AG10803 (cell line): ENCODE results near the gene PDK4.

ENCODE experiments used
- DNase-seq: peaks from one replicate; pipeline ENCODE4 v3.0.0; 2010; ENCODE audit warnings: low read depth
- H3K4me3 ChIP-seq: 2 replicates; pipeline ENCODE4 v1.5.1; 2011; ENCODE audit warnings: mild to moderate bottlenecking, low read length, control low read depth
- TF ChIP-seq, protein P1 (sequence below): conservative IDR thresholded peaks from 2 replicates; pipeline ENCODE4 v1.5.1; 2011; ENCODE audit warnings: mild to moderate bottlenecking, low read length, control low read depth, inconsistent platforms

PDK4 gene

DNA sequence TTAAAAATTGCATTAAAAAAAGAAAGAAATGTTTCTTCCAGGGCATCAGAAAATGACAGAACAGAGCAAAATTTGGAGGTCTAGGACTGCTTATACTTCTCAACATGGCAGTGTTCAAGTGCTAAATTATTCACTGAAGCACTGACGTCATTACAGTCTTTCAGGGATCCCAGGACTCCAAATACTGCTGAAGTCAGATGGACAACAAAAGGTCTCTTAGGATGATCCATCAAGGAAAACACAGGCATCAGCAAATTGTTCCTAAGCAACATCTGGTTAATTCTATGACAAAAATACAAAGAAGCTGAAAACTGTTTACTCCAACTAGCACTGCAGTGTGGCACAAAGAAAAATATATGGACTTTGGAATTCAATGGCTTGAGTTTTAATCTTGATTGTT, 52.1 kb downstream of the PDK4 start:
- DNase-seq: no peak
- no peak overlapping the region for H3K4me3 ChIP-seq
- TF ChIP-seq, protein P1, sequence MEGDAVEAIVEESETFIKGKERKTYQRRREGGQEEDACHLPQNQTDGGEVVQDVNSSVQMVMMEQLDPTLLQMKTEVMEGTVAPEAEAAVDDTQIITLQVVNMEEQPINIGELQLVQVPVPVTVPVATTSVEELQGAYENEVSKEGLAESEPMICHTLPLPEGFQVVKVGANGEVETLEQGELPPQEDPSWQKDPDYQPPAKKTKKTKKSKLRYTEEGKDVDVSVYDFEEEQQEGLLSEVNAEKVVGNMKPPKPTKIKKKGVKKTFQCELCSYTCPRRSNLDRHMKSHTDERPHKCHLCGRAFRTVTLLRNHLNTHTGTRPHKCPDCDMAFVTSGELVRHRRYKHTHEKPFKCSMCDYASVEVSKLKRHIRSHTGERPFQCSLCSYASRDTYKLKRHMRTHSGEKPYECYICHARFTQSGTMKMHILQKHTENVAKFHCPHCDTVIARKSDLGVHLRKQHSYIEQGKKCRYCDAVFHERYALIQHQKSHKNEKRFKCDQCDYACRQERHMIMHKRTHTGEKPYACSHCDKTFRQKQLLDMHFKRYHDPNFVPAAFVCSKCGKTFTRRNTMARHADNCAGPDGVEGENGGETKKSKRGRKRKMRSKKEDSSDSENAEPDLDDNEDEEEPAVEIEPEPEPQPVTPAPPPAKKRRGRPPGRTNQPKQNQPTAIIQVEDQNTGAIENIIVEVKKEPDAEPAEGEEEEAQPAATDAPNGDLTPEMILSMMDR: no peak

DNA sequence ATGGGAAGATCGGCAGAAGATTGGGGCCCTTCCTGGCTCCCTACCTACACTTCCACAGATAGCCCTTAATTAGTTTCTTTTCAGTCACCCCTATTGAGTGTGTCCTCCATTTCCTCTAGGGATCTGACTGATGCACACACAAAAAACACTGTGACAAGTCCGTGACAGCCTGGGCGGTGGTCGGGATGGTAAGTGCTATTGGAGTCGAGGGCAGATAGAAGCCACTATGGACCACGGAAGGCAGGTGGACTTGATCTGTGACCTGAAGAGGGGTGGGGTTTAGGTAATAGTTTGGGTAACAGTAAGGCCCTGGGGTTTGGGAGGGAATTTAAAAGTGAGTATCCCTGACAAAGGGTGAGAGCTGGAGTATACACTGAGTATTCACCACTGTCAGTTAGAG, 53.0 kb downstream of the PDK4 start:
- TF ChIP-seq, protein P1: no peak
- no peak for DNase-seq
- no peak overlapping the region for H3K4me3 ChIP-seq

DNA sequence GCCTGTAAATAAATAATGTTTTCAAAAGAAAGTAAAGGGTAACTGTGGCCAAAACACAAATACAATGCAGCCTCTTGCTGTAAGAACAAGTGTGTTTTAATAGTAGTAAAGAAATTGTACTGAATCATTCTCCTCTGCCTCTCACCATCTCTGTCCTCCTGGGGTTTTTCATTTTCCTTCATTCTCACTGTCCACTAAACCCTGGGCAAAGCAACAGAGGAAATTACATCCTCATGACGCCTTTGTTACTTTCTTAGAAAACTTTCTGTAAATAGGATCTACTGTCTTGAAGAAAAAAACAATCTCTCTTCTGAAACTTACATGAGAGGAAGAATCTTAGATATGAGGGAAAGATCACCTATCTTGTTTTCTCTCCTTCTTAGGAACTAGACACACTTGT, 56.0 kb downstream of the PDK4 start:
- TF ChIP-seq, protein P1: no peak
- no peak for DNase-seq
- H3K4me3 ChIP-seq: no peak overlapping the region

DNA sequence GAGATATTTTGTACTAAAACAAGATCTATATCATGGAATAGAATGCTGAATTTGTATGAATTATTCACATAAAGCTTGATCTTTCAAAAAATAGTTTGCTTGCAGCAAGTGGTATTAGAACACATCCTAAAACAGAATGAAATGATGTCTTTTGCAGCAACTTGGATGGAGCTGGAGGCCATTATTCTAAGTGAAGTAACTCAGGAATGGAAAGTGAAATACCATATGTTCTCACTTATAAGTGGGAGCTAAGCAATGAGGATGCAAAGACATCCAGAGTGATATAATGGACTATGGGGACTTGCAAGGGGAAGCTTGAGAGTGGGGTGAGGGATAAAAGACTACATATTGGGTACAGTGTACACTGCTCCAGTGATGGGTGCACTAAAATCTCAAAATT, 56.9 kb downstream of the PDK4 start:
- H3K4me3 ChIP-seq: no peak overlapping the region
- DNase-seq: no peak
- TF ChIP-seq, protein P1: no peak

DNA sequence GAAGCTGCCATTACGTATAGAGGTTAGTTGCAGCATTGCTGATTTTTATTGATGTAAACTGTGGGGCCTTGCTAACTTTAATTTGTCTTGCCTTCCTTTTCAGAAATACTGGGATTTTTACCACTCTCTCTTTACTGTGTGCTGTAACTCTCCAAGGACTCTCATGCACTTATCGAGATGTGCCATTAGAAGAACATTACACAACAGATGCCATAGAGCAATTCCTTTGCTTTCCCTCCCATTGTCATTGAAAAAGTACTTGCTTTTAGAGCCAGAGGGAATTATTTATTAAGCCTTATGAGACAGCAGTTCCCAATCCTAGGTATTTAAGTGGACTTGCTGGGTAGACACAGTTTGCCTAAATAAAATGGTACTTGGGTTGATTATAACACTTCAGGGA, 58.8 kb downstream of the PDK4 start:
- DNase-seq: no peak
- H3K4me3 ChIP-seq: no peak overlapping the region
- TF ChIP-seq, protein P1: no peak

DNA sequence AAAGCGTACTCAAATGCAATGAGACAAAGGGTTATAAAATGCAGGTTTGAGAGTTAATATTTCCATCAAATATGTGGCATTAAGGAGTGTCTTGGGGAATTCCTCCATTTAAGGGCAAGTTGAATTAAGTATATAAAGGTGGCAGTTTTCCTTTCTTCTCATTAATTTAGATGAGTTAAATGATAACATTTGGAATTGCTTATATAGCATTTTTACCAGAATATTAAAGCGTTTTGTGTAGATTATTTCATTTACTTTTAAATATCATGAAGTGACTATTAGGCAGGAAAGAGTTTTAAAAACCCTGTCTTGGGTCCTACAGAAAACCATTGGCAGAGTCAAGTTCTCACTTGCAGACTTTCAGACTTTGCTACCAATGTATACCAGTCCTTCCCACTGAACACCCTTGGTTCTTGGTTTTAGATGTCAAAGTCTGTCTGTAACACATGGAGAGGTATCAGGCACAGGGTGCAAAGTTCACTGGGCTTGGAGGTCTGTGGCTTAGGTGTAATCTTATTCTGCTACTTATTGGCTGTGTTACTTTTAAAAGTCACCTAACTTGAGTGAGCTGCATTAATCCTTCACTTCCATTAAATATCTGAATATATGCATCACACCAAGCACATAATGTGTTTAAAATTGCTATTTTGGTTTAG, 59.5 kb downstream of the PDK4 start:
- DNase-seq: no peak
- TF ChIP-seq, protein P1: no peak

DNA sequence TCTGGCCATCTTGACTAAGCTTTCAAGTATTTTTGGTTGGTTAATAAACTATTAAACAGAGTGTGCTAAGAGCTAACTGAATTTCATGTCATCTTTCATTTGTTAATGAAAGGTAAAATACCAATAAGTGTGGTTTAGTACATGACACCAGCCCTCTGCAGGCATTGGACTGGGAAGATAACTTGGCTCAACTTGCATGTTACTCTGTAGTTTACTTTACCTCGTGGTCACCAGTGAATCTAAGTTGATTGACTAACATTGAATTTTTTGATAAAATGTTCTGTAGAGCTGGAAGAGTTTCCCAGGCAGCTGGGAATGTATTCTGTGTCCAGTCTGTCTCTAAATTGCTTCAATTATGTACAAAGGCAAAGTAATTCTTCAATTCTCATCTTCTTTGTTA, 60.7 kb downstream of the PDK4 start:
- H3K4me3 ChIP-seq: no peak overlapping the region
- DNase-seq: no peak
- TF ChIP-seq, protein P1: no peak

More for the DNA sequence above, 59.5 kb downstream of the PDK4 start:
- no peak overlapping the region for H3K4me3 ChIP-seq
